Measurements from ENCODE around the gene SAMD3.

DNA sequence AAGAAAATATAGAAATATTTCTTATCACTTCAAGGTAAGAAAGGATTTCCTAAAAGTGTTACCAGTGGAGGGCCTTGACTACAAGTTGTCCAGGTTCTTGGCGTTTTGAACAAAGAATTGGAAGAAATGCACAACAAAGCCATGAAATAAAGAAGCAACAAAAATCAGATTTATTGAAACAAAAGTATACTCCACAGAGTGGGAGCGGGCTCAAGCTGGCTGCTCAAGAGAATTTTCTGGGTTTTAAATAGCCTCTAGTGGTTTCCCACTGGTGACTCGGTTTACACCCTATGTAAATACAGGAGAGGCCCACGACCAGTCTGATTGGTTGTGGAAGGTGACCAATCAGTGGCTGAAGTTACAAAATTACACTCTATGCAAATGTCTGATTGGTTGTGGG, 64.2 kb downstream of the SAMD3 start:
- TF ChIP-seq, protein P1, sequence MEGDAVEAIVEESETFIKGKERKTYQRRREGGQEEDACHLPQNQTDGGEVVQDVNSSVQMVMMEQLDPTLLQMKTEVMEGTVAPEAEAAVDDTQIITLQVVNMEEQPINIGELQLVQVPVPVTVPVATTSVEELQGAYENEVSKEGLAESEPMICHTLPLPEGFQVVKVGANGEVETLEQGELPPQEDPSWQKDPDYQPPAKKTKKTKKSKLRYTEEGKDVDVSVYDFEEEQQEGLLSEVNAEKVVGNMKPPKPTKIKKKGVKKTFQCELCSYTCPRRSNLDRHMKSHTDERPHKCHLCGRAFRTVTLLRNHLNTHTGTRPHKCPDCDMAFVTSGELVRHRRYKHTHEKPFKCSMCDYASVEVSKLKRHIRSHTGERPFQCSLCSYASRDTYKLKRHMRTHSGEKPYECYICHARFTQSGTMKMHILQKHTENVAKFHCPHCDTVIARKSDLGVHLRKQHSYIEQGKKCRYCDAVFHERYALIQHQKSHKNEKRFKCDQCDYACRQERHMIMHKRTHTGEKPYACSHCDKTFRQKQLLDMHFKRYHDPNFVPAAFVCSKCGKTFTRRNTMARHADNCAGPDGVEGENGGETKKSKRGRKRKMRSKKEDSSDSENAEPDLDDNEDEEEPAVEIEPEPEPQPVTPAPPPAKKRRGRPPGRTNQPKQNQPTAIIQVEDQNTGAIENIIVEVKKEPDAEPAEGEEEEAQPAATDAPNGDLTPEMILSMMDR (IDR thresholded peaks at IDR 0.05): no peak
- TF ChIP-seq POLR2A (IDR thresholded peaks at IDR 0.05): no peak
